ENCODE results near the gene SLC25A48.

SLC25A48 gene

GRCh38 chr5:135937245-135937911, 102.9 kb downstream of the SLC25A48 start:
- DNase-seq: no peak
